ENCODE measurements around the gene BEGAIN. TPM values are rescaled to one million over a fixed set of nuclear protein-coding genes. Genes with fewer than 3 reads are reported as not detected.

Gene BEGAIN
- total RNA-seq, 3 donors from 2014 or later (not counting 1 experiment from before 2014, with no cell fraction given), result 0.11 to 1.3 TPM; not detected in 1

- Histone ChIP-seq H3K4me3 (ENCODE audit: low read length) (no peak overlapping the region), H3K36me3 (ENCODE audit: control insufficient read depth, insufficient read depth, low read length) (no peaks in the 10 kb centered on the region), H3K4me1 (ENCODE audit: control insufficient read depth, insufficient read depth, low read length) (peaks cover 4% of the 10 kb centered on the region), H3K27me3 (ENCODE audit: control insufficient read depth, insufficient read depth, low read length) (no peaks in the 10 kb centered on the region), H3K9me3 (ENCODE audit: control insufficient read depth, insufficient read depth, low read length) (no peaks in the 10 kb centered on the region), H3K27ac (ENCODE audit: low read length) (no peak overlapping the region)
- ATAC-seq (no peak), DNase-seq (no peak)
- 87% methylated on average over 24 of the region's 24 CpGs for WGBS (ENCODE audit: insufficient coverage)
- no peaks in the 10 kb centered on the region for H3K4me1 Mint-ChIP-seq
- TF ChIP-seq, protein P1, sequence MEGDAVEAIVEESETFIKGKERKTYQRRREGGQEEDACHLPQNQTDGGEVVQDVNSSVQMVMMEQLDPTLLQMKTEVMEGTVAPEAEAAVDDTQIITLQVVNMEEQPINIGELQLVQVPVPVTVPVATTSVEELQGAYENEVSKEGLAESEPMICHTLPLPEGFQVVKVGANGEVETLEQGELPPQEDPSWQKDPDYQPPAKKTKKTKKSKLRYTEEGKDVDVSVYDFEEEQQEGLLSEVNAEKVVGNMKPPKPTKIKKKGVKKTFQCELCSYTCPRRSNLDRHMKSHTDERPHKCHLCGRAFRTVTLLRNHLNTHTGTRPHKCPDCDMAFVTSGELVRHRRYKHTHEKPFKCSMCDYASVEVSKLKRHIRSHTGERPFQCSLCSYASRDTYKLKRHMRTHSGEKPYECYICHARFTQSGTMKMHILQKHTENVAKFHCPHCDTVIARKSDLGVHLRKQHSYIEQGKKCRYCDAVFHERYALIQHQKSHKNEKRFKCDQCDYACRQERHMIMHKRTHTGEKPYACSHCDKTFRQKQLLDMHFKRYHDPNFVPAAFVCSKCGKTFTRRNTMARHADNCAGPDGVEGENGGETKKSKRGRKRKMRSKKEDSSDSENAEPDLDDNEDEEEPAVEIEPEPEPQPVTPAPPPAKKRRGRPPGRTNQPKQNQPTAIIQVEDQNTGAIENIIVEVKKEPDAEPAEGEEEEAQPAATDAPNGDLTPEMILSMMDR (IDR thresholded peaks at IDR 0.05), result no peak
- no peak overlapping the region for H3K4me3 Mint-ChIP-seq
- peaks cover 0 to 2% of the 10 kb centered on the region in 2 donors for H3K27me3 Mint-ChIP-seq (ENCODE audit: low read depth in 2 of 2)
- no peak overlapping the region for H3K27ac Mint-ChIP-seq
- intact Hi-C loops (cut with micrococcal nuclease), result no loop called here
- H3K9me3 Mint-ChIP-seq, result no peaks in the 10 kb centered on the region
- H3K36me3 Mint-ChIP-seq, result no peaks in the 10 kb centered on the region
Observed at GRCh38 chr14:100555436-100556139, 31.6 kb downstream of the BEGAIN start.

DNA sequence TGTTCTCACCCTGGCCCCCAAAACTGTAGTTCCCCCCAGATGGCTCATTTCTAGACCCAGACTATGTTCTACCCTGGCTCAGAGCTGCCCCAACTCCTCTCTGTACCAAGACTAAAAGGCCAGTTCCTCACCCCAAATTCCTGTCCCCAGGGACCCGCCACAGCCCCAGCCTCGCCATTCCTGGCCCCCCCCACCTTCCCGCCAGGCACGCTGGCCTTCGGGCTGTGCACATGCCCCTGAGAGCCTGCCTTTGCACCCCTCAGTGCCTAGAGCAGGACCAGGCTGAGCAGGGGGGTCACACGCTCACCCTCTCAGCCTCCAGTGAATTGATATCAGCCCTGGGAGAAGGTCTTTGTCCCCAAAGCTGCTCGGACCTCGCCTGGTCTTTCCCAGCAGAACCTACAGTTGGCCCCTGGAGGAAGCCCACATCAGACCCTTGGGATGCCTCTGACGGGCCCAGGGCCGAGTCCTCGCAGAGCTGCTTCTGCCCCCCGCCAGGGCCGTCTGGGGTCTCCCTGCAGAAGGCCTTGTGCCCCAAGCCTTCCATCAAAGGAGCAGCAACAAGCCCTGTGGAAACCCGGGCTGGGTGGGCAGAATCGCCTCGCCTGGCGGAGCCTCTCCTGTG lies 32.4 kb downstream of the BEGAIN start:
- Histone ChIP-seq H3K27ac (ENCODE audit: low read length) (no peak overlapping the region), H3K4me3 (ENCODE audit: low read length) (no peak overlapping the region), H3K27me3 (ENCODE audit: control insufficient read depth, insufficient read depth, low read length) (no peaks in the 10 kb centered on the region), H3K9me3 (ENCODE audit: control insufficient read depth, insufficient read depth, low read length) (no peaks in the 10 kb centered on the region), H3K4me1 (ENCODE audit: control insufficient read depth, insufficient read depth, low read length) (peaks cover 4% of the 10 kb centered on the region), H3K36me3 (ENCODE audit: control insufficient read depth, insufficient read depth, low read length) (no peaks in the 10 kb centered on the region)
- peaks cover 0 to 2% of the 10 kb centered on the region in 2 donors for H3K27me3 Mint-ChIP-seq (ENCODE audit: low read depth in 2 of 2)
- H3K36me3 Mint-ChIP-seq, result no peaks in the 10 kb centered on the region
- TF ChIP-seq, protein P1 (IDR thresholded peaks at IDR 0.05), result no peak
- DNase-seq (no peak), ATAC-seq (no peak)
- no peaks in the 10 kb centered on the region for H3K4me1 Mint-ChIP-seq
- no peak overlapping the region for H3K27ac Mint-ChIP-seq
- intact Hi-C loops (cut with micrococcal nuclease), result no loop called here
- WGBS (ENCODE audit: insufficient coverage), result 91% methylated on average over 17 of the region's 17 CpGs
- no peak overlapping the region for H3K4me3 Mint-ChIP-seq
- no peaks in the 10 kb centered on the region for H3K9me3 Mint-ChIP-seq

GRCh38 chr14:100554082-100554677 lies 33.0 kb downstream of the BEGAIN start:
- Histone ChIP-seq H3K9me3 (ENCODE audit: control insufficient read depth, insufficient read depth, low read length) (no peaks in the 10 kb centered on the region), H3K36me3 (ENCODE audit: control insufficient read depth, insufficient read depth, low read length) (no peaks in the 10 kb centered on the region), H3K27me3 (ENCODE audit: control insufficient read depth, insufficient read depth, low read length) (no peaks in the 10 kb centered on the region), H3K4me1 (ENCODE audit: control insufficient read depth, insufficient read depth, low read length) (peaks cover 10% of the 10 kb centered on the region), H3K27ac (ENCODE audit: low read length) (no peak overlapping the region), H3K4me3 (ENCODE audit: low read length) (no peak overlapping the region)
- no peaks in the 10 kb centered on the region for H3K9me3 Mint-ChIP-seq
- H3K4me1 Mint-ChIP-seq, result peaks cover 0 to 3% of the 10 kb centered on the region in 2 donors
- TF ChIP-seq, protein P1 (IDR thresholded peaks at IDR 0.05), result no peak
- no peak overlapping the region for H3K4me3 Mint-ChIP-seq
- intact Hi-C loops (cut with micrococcal nuclease), result no loop called here
- WGBS (ENCODE audit: insufficient coverage), result 76% methylated on average over 19 of the region's 19 CpGs
- no peaks in the 10 kb centered on the region for H3K36me3 Mint-ChIP-seq
- ATAC-seq (peak; percentile 22 to 36 (median 24)), DNase-seq (peak in 1 of 2 donors; percentile 45)
- H3K27me3 Mint-ChIP-seq (ENCODE audit: low read depth in 2 of 2), result peaks cover 0 to 5% of the 10 kb centered on the region in 2 donors
- H3K27ac Mint-ChIP-seq, result no peak overlapping the region

Measured in natural killer cell (primary cell).